GM23338 (cell line): ENCODE measurements around the gene EEF1G. TPM values are rescaled to one million over a fixed set of nuclear protein-coding genes. Genes with fewer than 3 reads are reported as not detected.
A peak's percentile ranks its signal among the peaks of the same experiment; 100 is the strongest.

Experiments used
- ATAC-seq: fragments of 200-7000 bp; cut with Tn5 transposase; 3 replicates; pipeline ENCODE4 v1.9.1; 2020
- DNase-seq: peaks from one replicate; pipeline ENCODE4 v3.0.0-alpha.2; 2015; ENCODE audit warnings: low spot score
- H2AFZ ChIP-seq: fragments of 200-600 bp; sonication (generic); 2 replicates; pipeline ENCODE4 v1.8.0; 2016; ENCODE audit warnings: antibody characterized with exemption, mild to moderate bottlenecking, moderate library complexity
- H3F3A ChIP-seq: fragments of 200-600 bp; sonication (generic); replicated peaks from 2 replicates; pipeline ENCODE4 v1.8.0; 2017; ENCODE audit warnings: antibody characterized with exemption, mixed run types, low read depth
- H3K27ac ChIP-seq: fragments of 200-600 bp; sonication (generic); 2 replicates; pipeline ENCODE4 v1.6.1; 2016; ENCODE audit warnings: low read depth
- H3K27me3 ChIP-seq: fragments of 200-600 bp; sonication (generic); 2 replicates; pipeline ENCODE4 v1.8.0; 2016; ENCODE audit warnings: mild to moderate bottlenecking, mixed run types, moderate library complexity; ENCODE audit not compliant: insufficient read depth
- H3K36me3 ChIP-seq: fragments of 200-600 bp; sonication (generic); 2 replicates; pipeline ENCODE4 v1.8.0; 2016; ENCODE audit warnings: mild to moderate bottlenecking; ENCODE audit not compliant: insufficient read depth
- H3K4me1 ChIP-seq: fragments of 200-600 bp; sonication (generic); 2 replicates; pipeline ENCODE4 v1.8.0; 2016; ENCODE audit warnings: mild to moderate bottlenecking, moderate library complexity; ENCODE audit not compliant: insufficient read depth
- H3K4me2 ChIP-seq: fragments of 200-600 bp; sonication (generic); 2 replicates; pipeline ENCODE4 v1.7.1; 2017; ENCODE audit warnings: mixed run types
- H3K4me3 ChIP-seq: fragments of 200-600 bp; sonication (generic); 2 replicates; pipeline ENCODE4 v1.6.1; 2016; ENCODE audit warnings: mixed run types
- H3K79me2 ChIP-seq: fragments of 200-600 bp; sonication (generic); replicated peaks from 2 replicates; pipeline ENCODE4 v1.8.0; 2017; ENCODE audit warnings: mild to moderate bottlenecking; ENCODE audit not compliant: insufficient read depth
- H3K9me2 ChIP-seq: fragments of 200-600 bp; sonication (generic); 2 replicates; pipeline ENCODE4 v1.8.0; 2017; ENCODE audit not compliant: insufficient read depth
- H4K20me1 ChIP-seq: fragments of 200-600 bp; sonication (generic); replicated peaks from 2 replicates; pipeline ENCODE4 v1.8.0; 2017; ENCODE audit warnings: mild to moderate bottlenecking; ENCODE audit not compliant: insufficient read depth
- H3K27ac Mint-ChIP-seq: 2 replicates; pipeline ENCODE4 v1.8.0; 2020; ENCODE audit warnings: inconsistent platforms, mild to moderate bottlenecking, moderate library complexity, mixed read lengths
- H3K27me3 Mint-ChIP-seq: 3 replicates; pipeline ENCODE4 v1.8.0; 2022; ENCODE audit warnings: low read depth, mild to moderate bottlenecking, moderate library complexity, mixed read lengths, inconsistent platforms; ENCODE audit not compliant: insufficient read depth, poor library complexity
- H3K36me3 Mint-ChIP-seq: 3 replicates; pipeline ENCODE4 v1.8.0; 2021; ENCODE audit warnings: low read depth, mild to moderate bottlenecking, inconsistent platforms, moderate library complexity, mixed read lengths
- H3K4me1 Mint-ChIP-seq: 3 replicates; pipeline ENCODE4 v1.8.0; 2020; ENCODE audit warnings: mild to moderate bottlenecking, inconsistent platforms, mixed read lengths
- H3K4me3 Mint-ChIP-seq: 3 replicates; pipeline ENCODE4 v1.8.0; 2021; ENCODE audit warnings: moderate library complexity, mild to moderate bottlenecking, inconsistent platforms, mixed read lengths
- H3K9me3 Mint-ChIP-seq: 3 replicates; pipeline ENCODE4 v1.8.0; 2020; ENCODE audit warnings: moderate library complexity, mild to moderate bottlenecking, inconsistent platforms, mixed read lengths
- EZH2 ChIP-seq: fragments of 200-600 bp; sonication (generic); IDR thresholded peaks from one replicate; pipeline ENCODE4 v1.8.0; 2017; ENCODE audit warnings: antibody characterized with exemption, mild to moderate bottlenecking, low read depth; ENCODE audit not compliant: unreplicated experiment
- EZH2phosphoT487 ChIP-seq: fragments of 200-600 bp; sonication (generic); IDR thresholded peaks from one replicate; pipeline ENCODE4 v1.8.1; 2018; ENCODE audit warnings: antibody characterized with exemption; ENCODE audit not compliant: unreplicated experiment
- JUNB ChIP-seq: IDR thresholded peaks from one replicate; pipeline ENCODE4 v1.6.1; 2016; ENCODE audit warnings: antibody characterized with exemption; ENCODE audit not compliant: unreplicated experiment
- NANOG ChIP-seq: IDR thresholded peaks from 2 replicates; pipeline ENCODE4 v1.6.1; 2016; ENCODE audit warnings: antibody characterized with exemption, borderline replicate concordance
- POLR2AphosphoS5 ChIP-seq: IDR thresholded peaks from 2 replicates; pipeline ENCODE4 v1.6.1; 2016; ENCODE audit warnings: antibody characterized with exemption, low read depth
- STAT1 ChIP-seq: IDR thresholded peaks from one replicate; pipeline ENCODE4 v1.6.1; 2016; ENCODE audit warnings: antibody characterized with exemption; ENCODE audit not compliant: unreplicated experiment
- ZNF114 ChIP-seq: fragments of 250-450 bp; sonication (Bioruptor Pico); IDR thresholded peaks from 2 replicates; pipeline ENCODE4 v1.5.0; 2020; ENCODE audit warnings: mild to moderate bottlenecking, moderate library complexity
- ZNF331 ChIP-seq: fragments of 250-450 bp; sonication (Bioruptor Pico); IDR thresholded peaks from 2 replicates; pipeline ENCODE4 v1.5.0; 2020; ENCODE audit warnings: low read depth, mild to moderate bottlenecking, moderate library complexity
- polyA plus RNA-seq: library from polyadenylated mRNA; unstranded; fragments of >200 nt; fragmentation: Nextera tagmentation; extraction: Ambion mirVana; gene quantifications from 2 replicates; pipeline ENCODE4 v1.2.1, GENCODE V29; 2016
- total RNA-seq: library from RNA; depleted of rRNA; stranded (reverse); fragments of >200 nt; shearing (Covaris generic); gene quantifications from 2 replicates; pipeline ENCODE4 v1.2.3, GENCODE V29; 2014
- TF ChIP-seq, protein P1 (sequence below): IDR thresholded peaks from one replicate; pipeline ENCODE4 v1.6.1; 2018; ENCODE audit warnings: antibody characterized with exemption; ENCODE audit not compliant: unreplicated experiment
- TF ChIP-seq, protein P2 (sequence below): fragments of 250-450 bp; sonication (Bioruptor Pico); IDR thresholded peaks from 2 replicates; pipeline ENCODE4 v1.5.0; 2020; ENCODE audit warnings: mild to moderate bottlenecking, moderate library complexity

The EEF1G gene
- total and polyA plus RNA-seq, 2 experiments from 2014 or later, result 696 to 1,316 TPM

DNA sequence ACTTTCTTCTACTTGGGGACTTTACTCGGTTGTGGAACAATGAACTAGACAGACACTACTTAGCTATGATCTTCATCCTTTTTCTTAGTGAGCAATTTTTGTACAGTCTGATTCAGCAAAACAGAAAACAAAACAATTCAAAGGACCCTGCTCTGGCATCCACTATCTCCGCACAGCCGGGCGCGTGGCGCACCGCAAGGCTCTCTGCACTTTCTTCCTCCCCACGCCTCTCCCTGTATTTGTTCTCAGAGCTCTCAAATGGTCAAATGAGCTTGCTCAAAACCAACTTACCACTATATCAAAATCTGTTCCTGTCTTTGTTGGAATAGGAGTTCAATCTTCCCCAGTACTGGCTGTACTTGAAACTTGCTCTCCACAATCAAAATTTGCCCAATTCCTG lies 7.4 kb downstream of the EEF1G start (continued):
- TF ChIP-seq, protein P1, sequence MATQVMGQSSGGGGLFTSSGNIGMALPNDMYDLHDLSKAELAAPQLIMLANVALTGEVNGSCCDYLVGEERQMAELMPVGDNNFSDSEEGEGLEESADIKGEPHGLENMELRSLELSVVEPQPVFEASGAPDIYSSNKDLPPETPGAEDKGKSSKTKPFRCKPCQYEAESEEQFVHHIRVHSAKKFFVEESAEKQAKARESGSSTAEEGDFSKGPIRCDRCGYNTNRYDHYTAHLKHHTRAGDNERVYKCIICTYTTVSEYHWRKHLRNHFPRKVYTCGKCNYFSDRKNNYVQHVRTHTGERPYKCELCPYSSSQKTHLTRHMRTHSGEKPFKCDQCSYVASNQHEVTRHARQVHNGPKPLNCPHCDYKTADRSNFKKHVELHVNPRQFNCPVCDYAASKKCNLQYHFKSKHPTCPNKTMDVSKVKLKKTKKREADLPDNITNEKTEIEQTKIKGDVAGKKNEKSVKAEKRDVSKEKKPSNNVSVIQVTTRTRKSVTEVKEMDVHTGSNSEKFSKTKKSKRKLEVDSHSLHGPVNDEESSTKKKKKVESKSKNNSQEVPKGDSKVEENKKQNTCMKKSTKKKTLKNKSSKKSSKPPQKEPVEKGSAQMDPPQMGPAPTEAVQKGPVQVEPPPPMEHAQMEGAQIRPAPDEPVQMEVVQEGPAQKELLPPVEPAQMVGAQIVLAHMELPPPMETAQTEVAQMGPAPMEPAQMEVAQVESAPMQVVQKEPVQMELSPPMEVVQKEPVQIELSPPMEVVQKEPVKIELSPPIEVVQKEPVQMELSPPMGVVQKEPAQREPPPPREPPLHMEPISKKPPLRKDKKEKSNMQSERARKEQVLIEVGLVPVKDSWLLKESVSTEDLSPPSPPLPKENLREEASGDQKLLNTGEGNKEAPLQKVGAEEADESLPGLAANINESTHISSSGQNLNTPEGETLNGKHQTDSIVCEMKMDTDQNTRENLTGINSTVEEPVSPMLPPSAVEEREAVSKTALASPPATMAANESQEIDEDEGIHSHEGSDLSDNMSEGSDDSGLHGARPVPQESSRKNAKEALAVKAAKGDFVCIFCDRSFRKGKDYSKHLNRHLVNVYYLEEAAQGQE, result no peak
- TF ChIP-seq POLR2AphosphoS5, result no peak
- no peak for TF ChIP-seq STAT1

DNA sequence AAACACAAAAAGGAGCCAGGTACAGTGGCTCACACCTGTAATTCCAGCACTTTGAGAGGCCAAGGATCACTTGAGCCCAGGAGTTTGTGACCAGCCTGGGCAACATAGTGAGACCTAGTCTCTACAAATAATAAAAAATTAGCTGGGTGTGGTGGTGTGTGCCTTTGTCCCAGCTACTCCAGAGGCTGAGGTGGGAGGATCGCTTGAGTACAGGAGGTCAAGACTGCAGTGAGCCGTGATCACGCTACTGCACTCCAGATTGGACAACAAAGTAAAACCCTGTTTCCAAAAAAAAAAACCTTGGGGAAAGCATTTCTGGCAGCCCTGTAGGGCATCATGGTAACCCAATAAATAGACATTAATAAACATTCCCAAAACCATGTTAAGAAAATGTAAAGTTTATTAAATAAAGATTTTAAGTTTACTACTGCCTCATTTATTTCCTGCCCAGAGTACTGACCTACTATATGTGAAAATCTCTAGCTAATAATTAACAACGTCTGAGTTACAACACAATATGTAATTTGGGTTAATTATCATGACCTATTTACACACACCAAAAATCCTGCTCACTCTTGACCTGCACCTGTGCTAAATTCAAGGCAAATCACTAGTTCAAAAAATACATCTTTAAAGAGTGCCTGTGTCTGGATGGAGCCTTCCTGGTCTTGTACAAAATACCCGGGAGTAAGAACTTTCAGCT lies 8.4 kb downstream of the EEF1G start:
- Histone ChIP-seq H3F3A (peaks cover 67% of the 10 kb centered on the region), H3K4me3 (no peak overlapping the region), H3K27me3 (no peaks in the 10 kb centered on the region), H3K4me2 (no peak overlapping the region), H3K9me2 (no peaks in the 10 kb centered on the region), H3K27ac (0 out of 2 replicates have a peak overlapping the region, but pooled peaks have one; percentile 15), H2AFZ (no peak overlapping the region), H3K36me3 (peaks cover 66% of the 10 kb centered on the region), H4K20me1 (peaks cover 77% of the 10 kb centered on the region), H3K4me1 (peaks cover 25% of the 10 kb centered on the region), H3K79me2 (peaks cover 72% of the 10 kb centered on the region)
- H3K4me3 Mint-ChIP-seq, result no peak overlapping the region
- DNase-seq (no peak), ATAC-seq (no peak)
- peaks cover 36% of the 10 kb centered on the region for H3K4me1 Mint-ChIP-seq
- H3K36me3 Mint-ChIP-seq, result peaks cover 95% of the 10 kb centered on the region
- TF ChIP-seq, protein P1, result no peak
- TF ChIP-seq, protein P2, sequence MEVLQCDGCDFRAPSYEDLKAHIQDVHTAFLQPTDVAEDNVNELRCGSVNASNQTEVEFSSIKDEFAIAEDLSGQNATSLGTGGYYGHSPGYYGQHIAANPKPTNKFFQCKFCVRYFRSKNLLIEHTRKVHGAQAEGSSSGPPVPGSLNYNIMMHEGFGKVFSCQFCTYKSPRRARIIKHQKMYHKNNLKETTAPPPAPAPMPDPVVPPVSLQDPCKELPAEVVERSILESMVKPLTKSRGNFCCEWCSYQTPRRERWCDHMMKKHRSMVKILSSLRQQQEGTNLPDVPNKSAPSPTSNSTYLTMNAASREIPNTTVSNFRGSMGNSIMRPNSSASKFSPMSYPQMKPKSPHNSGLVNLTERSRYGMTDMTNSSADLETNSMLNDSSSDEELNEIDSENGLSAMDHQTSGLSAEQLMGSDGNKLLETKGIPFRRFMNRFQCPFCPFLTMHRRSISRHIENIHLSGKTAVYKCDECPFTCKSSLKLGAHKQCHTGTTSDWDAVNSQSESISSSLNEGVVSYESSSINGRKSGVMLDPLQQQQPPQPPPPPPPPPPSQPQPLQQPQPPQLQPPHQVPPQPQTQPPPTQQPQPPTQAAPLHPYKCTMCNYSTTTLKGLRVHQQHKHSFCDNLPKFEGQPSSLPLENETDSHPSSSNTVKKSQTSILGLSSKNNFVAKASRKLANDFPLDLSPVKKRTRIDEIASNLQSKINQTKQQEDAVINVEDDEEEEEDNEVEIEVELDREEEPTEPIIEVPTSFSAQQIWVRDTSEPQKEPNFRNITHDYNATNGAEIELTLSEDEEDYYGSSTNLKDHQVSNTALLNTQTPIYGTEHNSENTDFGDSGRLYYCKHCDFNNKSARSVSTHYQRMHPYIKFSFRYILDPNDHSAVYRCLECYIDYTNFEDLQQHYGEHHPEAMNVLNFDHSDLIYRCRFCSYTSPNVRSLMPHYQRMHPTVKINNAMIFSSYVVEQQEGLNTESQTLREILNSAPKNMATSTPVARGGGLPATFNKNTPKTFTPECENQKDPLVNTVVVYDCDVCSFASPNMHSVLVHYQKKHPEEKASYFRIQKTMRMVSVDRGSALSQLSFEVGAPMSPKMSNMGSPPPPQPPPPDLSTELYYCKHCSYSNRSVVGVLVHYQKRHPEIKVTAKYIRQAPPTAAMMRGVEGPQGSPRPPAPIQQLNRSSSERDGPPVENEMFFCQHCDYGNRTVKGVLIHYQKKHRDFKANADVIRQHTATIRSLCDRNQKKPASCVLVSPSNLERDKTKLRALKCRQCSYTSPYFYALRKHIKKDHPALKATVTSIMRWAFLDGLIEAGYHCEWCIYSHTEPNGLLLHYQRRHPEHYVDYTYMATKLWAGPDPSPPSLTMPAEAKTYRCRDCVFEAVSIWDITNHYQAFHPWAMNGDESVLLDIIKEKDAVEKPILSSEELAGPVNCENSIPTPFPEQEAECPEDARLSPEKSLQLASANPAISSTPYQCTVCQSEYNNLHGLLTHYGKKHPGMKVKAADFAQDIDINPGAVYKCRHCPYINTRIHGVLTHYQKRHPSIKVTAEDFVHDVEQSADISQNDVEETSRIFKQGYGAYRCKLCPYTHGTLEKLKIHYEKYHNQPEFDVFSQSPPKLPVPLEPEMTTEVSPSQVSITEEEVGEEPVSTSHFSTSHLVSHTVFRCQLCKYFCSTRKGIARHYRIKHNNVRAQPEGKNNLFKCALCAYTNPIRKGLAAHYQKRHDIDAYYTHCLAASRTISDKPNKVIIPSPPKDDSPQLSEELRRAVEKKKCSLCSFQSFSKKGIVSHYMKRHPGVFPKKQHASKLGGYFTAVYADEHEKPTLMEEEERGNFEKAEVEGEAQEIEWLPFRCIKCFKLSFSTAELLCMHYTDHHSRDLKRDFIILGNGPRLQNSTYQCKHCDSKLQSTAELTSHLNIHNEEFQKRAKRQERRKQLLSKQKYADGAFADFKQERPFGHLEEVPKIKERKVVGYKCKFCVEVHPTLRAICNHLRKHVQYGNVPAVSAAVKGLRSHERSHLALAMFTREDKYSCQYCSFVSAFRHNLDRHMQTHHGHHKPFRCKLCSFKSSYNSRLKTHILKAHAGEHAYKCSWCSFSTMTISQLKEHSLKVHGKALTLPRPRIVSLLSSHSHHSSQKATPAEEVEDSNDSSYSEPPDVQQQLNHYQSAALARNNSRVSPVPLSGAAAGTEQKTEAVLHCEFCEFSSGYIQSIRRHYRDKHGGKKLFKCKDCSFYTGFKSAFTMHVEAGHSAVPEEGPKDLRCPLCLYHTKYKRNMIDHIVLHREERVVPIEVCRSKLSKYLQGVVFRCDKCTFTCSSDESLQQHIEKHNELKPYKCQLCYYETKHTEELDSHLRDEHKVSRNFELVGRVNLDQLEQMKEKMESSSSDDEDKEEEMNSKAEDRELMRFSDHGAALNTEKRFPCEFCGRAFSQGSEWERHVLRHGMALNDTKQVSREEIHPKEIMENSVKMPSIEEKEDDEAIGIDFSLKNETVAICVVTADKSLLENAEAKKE (CRISPR knock-in tag), result no peak
- TF ChIP-seq POLR2AphosphoS5 (no peak), EZH2 (no peak), NANOG (no peak), ZNF331 (CRISPR knock-in tag) (no peak), ZNF114 (no peak), EZH2phosphoT487 (no peak), JUNB (no peak), STAT1 (no peak)
- no peak overlapping the region for H3K27ac Mint-ChIP-seq
- H3K9me3 Mint-ChIP-seq, result no peaks in the 10 kb centered on the region; the same call in 2 of the 3 replicates
- H3K27me3 Mint-ChIP-seq, result peaks cover 22% of the 10 kb centered on the region
